NOMO-1 treated with DMSO at 0.1 percent for 48 hours (cell line): Measurements from ENCODE around the gene LDB2.

Source experiments
- DNase-seq: peaks from one replicate; lab custom pipeline; 2025; ENCODE audit not compliant: unreplicated experiment; lab: John Stamatoyannopoulos, UW

LDB2 gene

GRCh38 chr4:16728111-16728510 lies 170.3 kb downstream of the LDB2 start:
- no peak for DNase-seq

DNA sequence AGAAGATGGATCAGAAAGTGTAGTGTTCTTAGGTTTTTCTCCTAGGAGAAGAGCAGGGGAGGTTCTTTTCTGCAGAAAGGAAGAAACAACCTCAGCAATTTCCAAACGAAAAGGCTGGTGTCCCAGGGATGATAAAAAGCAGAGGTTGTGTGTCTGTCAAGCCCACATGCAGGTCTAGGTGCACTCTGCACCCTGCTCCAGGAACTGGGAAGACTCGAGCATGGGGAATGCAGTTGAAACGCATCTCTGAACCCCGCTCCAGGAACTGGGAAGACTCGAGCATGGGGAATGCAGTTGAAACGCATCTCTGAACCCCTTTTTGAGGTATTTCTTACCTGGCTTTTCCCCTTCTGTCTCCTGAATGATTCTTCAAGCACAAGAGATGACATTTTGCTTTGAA lies 171.2 kb downstream of the LDB2 start:
- no peak for DNase-seq

DNA sequence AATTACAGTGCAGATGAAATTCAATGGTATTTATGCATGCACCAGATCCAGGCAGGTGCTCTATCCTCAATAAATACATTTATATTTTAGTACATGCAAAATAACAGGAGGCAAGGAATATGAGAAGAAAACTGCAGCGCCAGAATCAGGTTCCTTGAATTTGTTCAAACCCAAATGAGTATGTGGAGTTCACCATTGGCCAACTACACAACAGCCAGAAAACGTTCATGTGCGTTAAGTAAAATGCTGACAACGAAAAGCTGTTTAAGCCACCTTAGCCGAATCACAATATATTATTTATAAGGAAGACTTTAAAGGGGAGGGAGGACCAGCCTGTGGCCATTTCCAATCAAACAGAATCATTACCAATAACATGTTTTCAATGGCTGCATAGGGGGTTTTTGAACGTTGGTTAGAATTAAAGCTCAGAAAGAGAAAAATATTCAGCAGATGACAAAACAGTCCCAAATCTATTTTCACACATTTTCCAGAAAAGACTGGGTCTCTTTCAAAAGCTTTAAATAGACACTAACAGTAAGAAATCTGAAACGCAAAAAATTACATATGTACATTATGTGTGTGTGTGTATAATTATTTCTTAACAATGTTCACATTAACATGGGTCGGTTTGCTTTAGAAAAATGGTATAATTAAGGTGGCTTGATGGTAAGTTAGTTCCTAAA lies 171.9 kb downstream of the LDB2 start:
- DNase-seq: no peak

- no peak for DNase-seq
These were observed 173.2 kb downstream of the LDB2 start for GRCh38 chr4:16725252-16725651.

- DNase-seq: no peak
These were observed 176.0 kb downstream of the LDB2 start for GRCh38 chr4:16722416-16722815.

DNA sequence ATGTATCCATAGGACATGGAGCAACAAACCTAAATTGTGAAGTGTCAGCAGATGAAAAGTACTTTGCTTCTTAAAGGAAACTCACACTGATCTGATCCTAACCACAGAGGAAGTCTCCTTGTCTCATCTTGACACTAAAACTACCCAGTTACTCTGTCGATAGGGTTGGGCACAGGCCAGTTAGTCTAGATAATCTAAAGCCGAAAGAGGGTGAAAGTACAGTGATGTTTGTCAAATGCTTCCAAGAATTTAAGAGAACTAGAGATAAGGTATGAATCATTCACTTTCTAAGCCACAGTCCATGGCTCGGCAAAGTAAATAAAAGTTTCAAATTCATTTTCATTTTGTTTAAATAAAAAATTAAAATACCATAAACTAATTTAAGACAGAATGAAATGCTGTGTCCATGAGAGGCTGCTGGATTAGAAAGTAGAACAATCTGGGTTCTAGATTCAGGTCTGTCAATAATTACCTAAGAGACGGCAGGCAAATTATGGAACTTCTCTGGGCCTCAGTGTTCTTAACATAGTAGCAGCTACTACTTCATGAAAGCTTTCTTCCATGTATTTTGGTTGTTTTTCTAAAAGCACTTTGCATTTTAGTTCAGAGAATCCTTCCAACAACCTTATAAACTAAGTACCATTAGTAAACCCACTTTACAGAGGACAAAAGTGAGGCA lies 176.7 kb downstream of the LDB2 start:
- DNase-seq: no peak

GRCh38 chr4:16720761-16721160 lies 177.7 kb downstream of the LDB2 start:
- no peak for DNase-seq

- no peak for DNase-seq
These were observed 181.0 kb downstream of the LDB2 start for GRCh38 chr4:16717266-16717970.

DNA sequence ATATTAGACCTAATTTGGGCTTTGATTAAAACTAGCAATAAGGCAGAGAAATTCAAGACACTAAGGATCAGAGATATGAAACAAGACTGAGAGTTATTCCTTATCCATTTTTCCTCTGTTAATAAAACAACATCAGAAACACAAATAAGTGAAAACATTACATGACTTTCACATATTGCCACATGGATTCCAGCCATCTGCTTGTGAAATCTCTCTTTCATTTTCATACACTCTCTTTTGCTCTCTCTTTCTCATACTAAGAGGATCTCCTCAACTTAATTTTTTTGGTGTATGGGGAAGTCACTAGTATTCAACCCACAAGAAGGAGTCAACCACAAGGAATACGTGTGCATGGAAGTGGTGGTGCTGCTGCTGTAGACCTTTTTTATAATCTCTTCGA lies 183.0 kb downstream of the LDB2 start:
- DNase-seq: no peak

- no peak for DNase-seq
These were observed 184.3 kb downstream of the LDB2 start for GRCh38 chr4:16714191-16714590.

GRCh38 chr4:16713696-16714095 lies 184.7 kb downstream of the LDB2 start:
- no peak for DNase-seq

DNA sequence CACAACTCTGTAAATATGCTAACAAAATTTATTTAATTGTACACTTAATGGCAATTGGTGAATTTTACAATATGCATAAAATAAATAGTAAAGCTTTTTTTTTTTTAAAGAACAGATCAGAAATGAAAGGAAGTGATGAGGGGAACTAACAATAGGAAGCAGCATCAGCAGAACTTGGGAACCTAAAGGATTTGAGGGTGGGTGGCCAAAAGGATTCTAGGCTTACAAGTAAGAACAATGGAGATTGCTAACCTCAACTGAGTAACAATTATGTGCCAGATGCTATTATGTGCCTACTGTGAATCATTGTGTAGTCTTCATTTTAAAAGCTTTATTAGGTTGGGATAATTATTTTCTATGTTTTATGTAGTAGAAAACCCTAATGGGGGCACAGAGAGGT lies 185.2 kb downstream of the LDB2 start:
- no peak for DNase-seq

DNA sequence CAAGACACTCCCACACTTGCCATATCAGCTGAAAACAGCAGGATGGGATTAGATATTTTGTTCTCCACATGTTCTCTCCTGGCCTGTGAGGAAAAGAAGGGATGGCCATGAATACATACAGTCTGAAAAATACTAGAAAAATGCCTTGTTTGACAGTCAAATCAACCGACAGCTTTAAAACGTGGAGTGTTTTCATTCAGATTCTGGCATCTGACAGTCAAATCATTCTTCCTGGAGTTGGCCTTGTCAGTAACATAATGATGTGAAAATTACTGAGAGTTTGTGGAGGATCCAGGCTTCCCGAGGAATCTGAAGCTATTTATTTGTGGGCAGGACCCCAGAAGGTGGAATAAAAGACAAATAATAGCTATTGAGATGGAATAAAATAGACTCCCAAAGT lies 188.2 kb downstream of the LDB2 start:
- no peak for DNase-seq

GRCh38 chr4:16707874-16708273 lies 190.6 kb downstream of the LDB2 start:
- DNase-seq: no peak

- no peak for DNase-seq
These were observed 192.2 kb downstream of the LDB2 start for GRCh38 chr4:16706251-16706650.

DNA sequence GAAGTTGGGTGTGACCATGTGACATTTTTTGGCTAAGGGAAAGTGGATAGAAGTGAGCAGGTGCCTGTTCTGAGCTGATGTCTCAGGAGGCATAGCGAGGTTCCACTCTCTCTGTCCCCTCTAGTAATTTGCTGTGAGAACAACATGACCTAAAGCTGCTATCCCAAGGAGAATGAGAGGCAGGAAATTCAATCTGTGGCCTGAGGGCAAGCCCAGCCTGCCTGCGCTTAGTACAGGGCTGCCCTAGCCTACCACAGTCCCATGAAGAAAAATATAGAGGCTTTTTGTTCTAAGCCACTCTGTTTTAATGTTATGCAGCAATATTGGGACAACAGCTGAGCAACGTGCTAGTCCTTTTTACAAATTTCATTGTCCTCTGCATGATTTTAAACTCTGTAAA lies 193.1 kb downstream of the LDB2 start:
- no peak for DNase-seq

DNA sequence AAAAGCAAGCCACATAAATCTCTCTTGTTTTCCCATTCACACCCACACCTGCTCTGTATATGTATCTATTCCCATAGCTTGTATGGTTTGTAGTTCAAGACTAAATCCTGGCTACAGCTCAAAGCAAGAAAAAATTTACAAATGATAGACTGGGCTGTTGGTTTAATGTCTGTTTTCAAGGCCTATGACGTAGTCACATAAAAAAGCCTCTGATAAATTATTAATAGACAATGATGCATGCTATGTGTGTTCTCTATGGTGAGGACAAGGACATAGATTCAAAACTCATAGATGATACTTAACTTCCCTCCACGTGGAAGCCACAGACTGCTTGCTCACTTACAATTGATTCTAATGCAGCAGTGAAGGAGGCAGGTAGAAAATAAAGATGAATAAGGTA lies 194.0 kb downstream of the LDB2 start:
- no peak for DNase-seq

DNA sequence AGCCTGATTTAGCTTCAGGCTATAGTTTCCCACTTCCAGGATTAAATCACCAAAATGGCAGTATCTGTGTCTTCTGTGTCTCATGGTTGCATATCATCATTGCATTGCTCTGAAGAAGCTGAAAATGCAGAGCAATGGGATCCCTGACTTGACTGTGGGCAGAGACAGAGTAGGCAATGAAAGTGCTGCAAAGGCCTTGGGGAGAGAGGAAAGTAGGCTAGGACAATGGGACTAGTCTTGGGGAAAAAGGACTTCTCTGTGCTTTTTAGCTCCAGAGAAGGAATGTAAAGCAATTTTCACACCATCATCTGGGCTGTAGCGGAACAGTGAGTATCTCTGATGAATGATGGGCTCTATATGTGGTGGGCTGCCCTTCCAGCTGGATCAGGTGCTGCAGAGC lies 202.5 kb downstream of the LDB2 start:
- DNase-seq: no peak

- no peak for DNase-seq
These were observed 203.6 kb downstream of the LDB2 start for GRCh38 chr4:16694884-16695276.

DNA sequence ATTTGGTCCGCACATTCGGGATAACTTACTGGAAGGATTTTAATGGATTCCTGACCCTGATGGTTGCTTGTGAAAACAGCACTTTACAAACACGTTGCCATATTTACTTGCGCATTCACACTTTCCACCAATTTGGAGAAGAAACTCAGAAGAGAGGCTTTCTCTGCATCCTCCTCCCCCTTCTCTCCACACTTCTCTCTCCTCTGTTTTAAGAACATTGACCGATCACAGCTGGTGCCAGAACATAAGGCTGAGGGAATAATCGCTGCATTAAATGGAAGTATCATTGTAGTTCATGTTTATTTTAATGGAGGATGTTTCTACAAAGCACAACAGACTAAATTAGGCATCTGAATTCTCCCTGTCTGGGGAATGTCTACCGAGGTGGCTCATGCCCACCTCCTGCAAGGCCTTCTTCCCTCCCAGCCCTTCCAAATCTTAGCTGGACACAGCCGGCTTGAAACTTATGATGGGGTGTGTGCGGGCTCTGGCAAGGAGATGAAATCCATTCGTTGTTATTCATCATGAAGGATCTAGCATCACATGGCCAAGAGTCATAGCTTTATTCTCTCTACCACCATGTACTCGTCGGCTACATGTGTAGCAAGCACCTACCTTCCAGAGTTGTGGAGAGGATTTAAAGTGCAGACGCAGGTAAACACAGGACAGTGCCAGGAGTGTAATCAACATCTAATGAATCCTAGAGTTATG lies 204.1 kb downstream of the LDB2 start:
- no peak for DNase-seq

GRCh38 chr4:16693641-16694040 lies 204.8 kb downstream of the LDB2 start:
- no peak for DNase-seq
